Measurements from ENCODE around the gene TOR1B.

Gene TOR1B

GRCh38 chr9:129759319-129759718, 43.7 kb upstream of the TOR1B start:
- TF ChIP-seq TAF1 (IDR thresholded peaks at IDR 0.05; ENCODE audit: borderline replicate concordance, insufficient read depth, low read length) (no peak), FOXP2 (optimal IDR thresholded peaks at IDR 0.05; ENCODE audit: borderline replicate concordance, extremely low read depth, extremely low read length, insufficient read depth) (no peak), POLR2AphosphoS5 (IDR thresholded peaks at IDR 0.05; ENCODE audit: low read depth, low read length) (no peak), SIN3A (IDR thresholded peaks at IDR 0.05; ENCODE audit: borderline replicate concordance, insufficient read depth, low read length) (no peak), REST (IDR thresholded peaks at IDR 0.05; ENCODE audit: insufficient read depth in 1 of 2, low read depth in 2 of 2, low read length in 2 of 2) (no peak)

- TF ChIP-seq FOXP2 (optimal IDR thresholded peaks at IDR 0.05; ENCODE audit: borderline replicate concordance, extremely low read depth, extremely low read length, insufficient read depth) (no peak), POLR2AphosphoS5 (IDR thresholded peaks at IDR 0.05; ENCODE audit: low read depth, low read length) (no peak), REST (IDR thresholded peaks at IDR 0.05; ENCODE audit: insufficient read depth in 1 of 2, low read depth in 2 of 2, low read length in 2 of 2) (no peak), TAF1 (IDR thresholded peaks at IDR 0.05; ENCODE audit: borderline replicate concordance, insufficient read depth, low read length) (no peak), SIN3A (IDR thresholded peaks at IDR 0.05; ENCODE audit: borderline replicate concordance, insufficient read depth, low read length) (no peak)
These were observed 43.0 kb upstream of the TOR1B start for GRCh38 chr9:129759804-129760502.

GRCh38 chr9:129761293-129761900, 41.6 kb upstream of the TOR1B start:
- TF ChIP-seq REST (IDR thresholded peaks at IDR 0.05; ENCODE audit: insufficient read depth in 1 of 2, low read depth in 2 of 2, low read length in 2 of 2), result no peak
- TF ChIP-seq TAF1 (IDR thresholded peaks at IDR 0.05; ENCODE audit: borderline replicate concordance, insufficient read depth, low read length), result no peak
- TF ChIP-seq POLR2AphosphoS5 (IDR thresholded peaks at IDR 0.05; ENCODE audit: low read depth, low read length), result no peak
- TF ChIP-seq SIN3A (IDR thresholded peaks at IDR 0.05; ENCODE audit: borderline replicate concordance, insufficient read depth, low read length), result no peak
- no peak for TF ChIP-seq FOXP2 (optimal IDR thresholded peaks at IDR 0.05; ENCODE audit: borderline replicate concordance, extremely low read depth, extremely low read length, insufficient read depth)

GRCh38 chr9:129761901-129762369, 41.0 kb upstream of the TOR1B start:
- TF ChIP-seq REST (IDR thresholded peaks at IDR 0.05; ENCODE audit: insufficient read depth in 1 of 2, low read depth in 2 of 2, low read length in 2 of 2), result no peak
- TF ChIP-seq FOXP2 (optimal IDR thresholded peaks at IDR 0.05; ENCODE audit: borderline replicate concordance, extremely low read depth, extremely low read length, insufficient read depth), result no peak
- TF ChIP-seq POLR2AphosphoS5 (IDR thresholded peaks at IDR 0.05; ENCODE audit: low read depth, low read length), result no peak
- no peak for TF ChIP-seq SIN3A (IDR thresholded peaks at IDR 0.05; ENCODE audit: borderline replicate concordance, insufficient read depth, low read length)
- TF ChIP-seq TAF1 (IDR thresholded peaks at IDR 0.05; ENCODE audit: borderline replicate concordance, insufficient read depth, low read length), result no peak
